Stimulated activated CD4-positive, alpha-beta T cell treated with anti-CD3 and anti-CD28 coated beads, Interleukin-4, amount 100 ng/mL, for 1 hour (primary cell): ENCODE data around the gene SERGEF.

ENCODE experiments used
- DNase-seq: peaks from one replicate; pipeline ENCODE4 v3.0.0-alpha.2; 2020

The SERGEF gene

DNA sequence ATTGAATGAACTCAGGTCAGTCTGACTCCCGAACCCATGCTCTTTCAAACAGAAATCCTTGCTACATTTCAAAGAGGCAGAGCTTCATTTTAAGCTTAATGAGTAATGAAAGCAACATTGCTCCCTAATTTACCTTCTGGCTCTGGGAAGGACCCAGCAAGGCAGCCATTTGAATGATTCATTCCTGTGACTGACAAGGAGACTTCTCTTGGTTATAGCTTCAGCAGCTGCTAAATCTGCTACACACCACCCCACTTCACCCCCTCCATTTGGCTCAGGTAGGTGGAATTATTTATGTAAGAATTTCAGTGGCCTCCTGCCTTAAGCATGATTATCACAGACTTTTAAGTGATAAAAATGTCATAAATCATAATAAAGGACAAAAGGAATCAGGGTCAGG lies 160.6 kb downstream of the SERGEF start:
- DNase-seq = no peak

DNA sequence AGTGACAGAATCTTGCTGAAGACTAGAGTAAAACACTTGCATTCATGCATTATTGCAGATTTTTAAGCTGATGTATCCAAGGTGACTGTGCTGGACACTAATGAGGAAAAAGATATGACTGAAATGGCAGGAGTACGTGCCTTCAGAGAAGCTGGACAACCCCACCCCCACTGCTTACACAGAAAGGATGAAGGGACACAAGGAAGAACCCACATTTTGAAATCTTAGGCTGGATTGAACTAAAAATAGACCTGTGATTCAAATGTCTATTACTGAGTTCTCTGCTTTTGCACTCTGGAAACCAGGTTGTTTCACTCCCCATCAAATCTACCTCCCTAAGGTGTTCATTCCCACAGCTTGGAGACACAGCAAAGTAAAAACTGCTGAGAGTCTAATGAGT lies 161.2 kb downstream of the SERGEF start:
- DNase-seq = no peak

DNA sequence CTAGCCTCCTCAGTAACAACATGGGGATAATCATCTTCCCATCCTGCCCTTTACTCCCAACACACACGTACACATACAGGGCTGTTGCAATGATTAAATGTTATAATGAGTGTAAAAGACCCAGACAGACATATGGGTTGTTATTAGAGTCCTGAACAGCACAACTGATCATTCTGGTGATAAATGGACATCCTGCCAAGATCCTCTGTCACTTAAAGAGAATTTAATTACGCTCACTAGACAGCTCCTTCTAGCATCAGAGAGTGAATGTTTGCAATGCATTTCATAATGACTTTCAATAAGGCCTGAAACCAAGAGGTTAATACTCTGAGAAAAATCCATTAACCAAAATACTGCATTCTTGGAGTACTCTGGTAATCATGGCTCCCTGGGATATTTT lies 162.5 kb downstream of the SERGEF start:
- no peak for DNase-seq

DNA sequence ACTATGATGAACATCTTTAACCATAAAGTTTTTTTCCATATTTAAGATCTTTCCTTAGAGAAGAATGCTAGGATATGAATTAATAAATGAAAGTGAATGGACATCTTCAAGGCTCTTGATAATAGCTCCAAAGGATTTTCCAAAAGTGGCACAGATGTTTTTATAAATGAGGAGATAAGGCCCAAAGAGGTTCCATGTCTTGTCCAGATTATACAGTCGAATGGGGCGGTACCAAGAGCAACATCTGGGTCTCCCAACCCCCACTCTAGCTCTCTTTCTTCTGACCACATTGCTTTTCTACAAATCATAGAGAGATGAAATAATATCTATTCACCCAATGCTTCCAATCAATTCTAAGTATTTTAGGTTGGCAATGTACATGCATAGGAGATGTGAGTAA lies 164.1 kb downstream of the SERGEF start:
- DNase-seq = no peak

DNA sequence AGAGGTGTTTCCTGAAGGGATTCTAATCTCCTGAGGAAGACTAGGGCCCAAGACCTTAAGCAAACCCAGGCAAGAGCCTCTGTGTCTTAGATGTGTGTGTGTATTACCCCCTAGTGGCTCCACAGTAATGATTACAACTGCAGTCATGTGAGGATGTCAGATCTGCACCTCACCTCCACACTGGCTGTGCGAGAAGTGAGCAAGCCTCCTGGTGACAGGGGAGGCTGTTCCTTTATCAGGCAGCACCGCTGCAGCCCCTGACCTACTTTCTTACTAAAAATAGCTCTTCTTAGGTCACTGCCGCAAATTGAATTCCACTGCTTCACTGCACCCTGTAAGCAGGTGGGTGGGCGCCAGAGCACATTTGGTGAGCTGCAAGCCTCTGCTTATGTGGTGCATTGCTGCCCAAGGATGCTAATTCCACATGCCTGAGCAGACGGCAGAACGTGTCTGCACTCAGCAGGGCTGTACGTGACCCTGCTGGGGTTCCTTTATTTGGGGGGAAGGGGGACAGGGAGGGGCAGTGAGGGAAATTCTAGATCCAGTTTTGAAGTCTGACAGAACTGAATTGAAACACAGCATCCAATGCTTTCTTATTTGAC lies 165.9 kb downstream of the SERGEF start:
- no peak for DNase-seq

DNA sequence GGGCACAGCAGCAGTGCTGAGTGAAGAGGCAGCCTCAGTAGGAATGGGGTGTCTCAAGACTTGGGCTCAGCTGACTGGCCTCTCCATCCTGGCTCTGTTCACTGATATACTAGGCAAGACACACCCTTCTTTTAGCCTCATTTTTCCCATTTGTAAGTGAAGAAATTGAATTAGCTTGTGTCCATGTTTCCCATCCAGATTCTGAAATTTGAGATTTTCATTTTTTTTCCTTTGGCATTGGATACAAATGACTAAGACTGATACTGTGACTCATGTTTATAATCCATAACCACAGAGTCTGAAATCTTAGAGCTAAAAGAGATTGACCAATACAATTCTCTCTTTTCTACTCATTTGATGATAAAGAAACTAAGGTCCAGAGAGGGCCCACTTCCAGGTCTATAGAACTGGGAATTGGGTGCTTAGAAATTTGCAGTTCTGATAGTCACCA lies 167.4 kb downstream of the SERGEF start:
- no peak for DNase-seq

DNA sequence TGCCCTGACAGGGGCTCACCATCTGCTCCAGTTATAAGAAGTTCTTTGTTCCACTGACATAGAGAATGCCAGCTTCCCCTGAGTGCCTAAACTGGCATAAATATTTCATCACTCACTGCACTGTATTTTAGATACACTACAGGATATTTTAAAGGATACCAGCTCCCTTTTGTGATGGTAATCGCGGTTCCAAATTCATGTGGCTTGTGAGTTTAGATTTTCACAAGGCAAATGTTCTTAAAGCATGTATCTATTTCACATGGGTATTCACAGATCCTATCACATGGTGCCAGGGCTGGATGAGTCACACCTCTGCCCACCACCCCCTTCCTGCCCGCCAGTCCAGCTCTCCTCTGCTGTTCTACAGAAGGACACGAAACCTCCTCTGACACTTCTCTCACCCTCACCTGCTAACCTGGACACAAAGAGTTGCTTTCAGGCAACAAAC lies 172.7 kb downstream of the SERGEF start:
- DNase-seq = no peak

DNA sequence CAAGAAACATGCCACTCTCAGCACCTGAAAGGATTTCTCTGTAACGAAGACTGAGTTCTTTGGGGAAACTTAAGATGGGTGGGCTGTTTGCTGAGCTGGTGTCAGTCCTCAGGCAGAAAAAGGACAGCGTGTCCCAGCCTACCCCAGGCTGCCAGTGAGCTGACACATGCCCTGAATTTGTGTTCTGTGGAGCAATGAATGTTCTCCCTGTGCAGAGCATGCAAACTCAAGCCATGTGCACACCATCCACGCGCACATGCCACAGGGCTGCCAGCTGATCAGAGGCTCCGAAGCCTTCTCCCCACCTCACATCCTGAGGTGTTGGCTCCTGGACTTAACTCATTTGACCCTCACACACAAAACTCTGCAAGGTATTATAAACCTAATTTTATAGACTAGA lies 173.4 kb downstream of the SERGEF start:
- DNase-seq = no peak

DNA sequence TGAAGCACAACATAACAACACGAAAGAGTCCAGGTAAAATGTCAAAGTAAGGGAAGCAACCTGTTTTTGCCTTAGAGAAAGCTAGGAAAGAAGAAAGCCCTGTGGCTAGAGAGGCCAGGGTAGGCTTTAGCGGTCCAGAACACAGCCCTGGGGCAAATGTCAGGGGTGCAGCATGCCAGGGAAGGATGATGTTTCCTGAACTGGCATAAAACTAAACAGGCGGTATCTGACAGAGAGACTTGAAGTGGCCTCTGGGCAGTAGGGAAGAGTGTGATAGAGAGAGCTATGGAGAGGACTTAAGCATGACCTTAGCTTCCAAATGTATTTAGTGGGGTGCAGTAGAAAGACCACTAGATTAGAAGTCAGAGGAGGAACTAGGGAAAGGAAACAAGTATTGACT lies 174.7 kb downstream of the SERGEF start:
- DNase-seq = no peak

DNA sequence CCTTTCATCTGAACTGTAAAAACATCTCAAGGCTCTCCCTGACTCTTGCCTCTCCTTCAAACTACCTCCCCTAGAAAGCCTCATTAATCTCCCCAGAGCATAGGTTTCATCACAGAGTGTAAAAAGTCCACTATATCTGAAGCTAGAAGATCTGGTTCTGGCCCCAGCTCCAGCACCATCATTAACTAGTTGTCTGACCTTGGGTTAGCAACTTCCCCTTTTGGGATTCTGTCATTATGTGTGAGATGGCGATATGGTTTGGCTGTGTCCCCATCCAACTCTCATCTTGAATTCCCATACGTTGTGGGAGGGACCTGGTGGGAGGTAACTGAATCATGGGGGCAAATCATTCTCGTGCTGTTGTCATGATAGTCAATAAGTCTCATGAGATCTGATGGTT lies 181.0 kb downstream of the SERGEF start:
- DNase-seq = no peak

DNA sequence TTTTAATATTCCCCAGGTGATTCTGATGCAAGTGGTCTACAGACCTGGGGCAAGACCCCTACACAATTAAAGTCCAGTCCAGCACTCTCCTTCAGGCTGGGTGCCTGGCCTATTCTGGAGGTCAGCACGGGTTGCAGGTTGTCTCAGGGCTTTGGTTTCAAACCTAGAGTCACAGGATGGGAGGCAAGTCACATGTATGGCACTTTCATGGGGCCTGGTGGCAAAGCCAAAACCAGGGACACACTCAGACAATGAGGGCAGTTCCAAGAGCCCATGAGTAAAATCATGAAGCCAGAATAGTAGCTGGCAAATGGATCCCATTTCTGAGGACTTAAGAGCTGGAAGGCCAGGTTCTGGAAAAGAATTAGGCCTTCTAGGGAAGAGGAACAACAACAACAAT lies 181.6 kb downstream of the SERGEF start:
- no peak for DNase-seq

DNA sequence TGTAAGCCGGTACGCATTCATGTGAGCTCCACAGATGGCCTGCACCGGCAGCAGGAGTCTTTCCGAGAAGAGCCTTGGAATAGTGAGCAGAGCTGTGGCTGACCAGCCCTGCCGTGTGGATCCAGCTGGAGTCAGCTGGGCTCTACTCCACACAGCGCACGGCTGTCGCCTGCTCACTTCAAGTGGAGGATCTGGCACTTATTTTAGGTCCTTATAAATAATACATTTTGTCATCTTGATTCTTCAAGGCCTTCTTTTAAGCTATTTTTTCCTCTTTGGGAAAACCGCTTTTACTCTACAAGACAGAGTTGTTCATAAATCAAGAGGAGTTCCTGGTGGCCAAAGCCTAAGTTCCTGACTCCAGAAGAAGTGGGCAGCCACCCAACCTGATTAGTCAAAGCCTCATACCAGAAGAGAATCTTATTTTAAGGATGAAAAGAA lies 184.5 kb downstream of the SERGEF start:
- DNase-seq = no peak

DNA sequence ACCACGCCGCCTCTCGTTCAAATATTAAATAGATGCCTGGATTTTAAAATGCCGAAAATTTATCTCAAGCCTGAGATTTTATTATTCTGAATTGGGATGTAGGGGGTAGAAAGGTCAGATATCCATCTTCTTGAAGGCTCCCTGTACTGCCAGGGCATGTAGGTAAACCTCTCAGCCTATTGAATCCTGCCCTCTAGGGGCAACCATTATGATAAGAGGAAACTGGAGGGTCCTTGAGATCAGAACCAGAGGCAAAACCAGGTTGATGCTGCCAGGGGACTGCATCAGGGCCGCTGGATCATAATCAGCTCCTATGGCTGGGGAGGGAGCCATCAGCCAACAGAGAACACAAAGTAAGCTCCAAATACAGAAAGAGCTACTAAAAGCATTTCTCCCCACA lies 185.8 kb downstream of the SERGEF start:
- no peak for DNase-seq

DNA sequence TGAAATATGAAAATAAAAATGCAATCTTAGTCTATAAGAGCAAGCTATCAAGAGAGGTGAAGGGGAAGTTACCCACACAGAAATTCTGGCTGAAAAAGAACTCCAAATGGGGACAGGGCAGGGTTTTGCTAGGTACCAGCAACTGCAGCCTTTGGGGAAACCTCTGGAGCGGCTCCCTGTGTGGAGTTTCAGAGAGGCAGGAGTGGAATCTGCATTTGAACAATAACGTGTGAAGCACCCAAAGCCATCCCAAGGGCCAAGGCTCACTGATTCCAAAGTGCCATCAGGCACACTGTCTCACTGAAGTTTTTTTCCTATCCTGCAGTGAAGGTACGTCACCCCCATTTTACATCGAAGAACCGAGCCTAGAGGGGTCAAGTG lies 190.5 kb downstream of the SERGEF start:
- no peak for DNase-seq

DNA sequence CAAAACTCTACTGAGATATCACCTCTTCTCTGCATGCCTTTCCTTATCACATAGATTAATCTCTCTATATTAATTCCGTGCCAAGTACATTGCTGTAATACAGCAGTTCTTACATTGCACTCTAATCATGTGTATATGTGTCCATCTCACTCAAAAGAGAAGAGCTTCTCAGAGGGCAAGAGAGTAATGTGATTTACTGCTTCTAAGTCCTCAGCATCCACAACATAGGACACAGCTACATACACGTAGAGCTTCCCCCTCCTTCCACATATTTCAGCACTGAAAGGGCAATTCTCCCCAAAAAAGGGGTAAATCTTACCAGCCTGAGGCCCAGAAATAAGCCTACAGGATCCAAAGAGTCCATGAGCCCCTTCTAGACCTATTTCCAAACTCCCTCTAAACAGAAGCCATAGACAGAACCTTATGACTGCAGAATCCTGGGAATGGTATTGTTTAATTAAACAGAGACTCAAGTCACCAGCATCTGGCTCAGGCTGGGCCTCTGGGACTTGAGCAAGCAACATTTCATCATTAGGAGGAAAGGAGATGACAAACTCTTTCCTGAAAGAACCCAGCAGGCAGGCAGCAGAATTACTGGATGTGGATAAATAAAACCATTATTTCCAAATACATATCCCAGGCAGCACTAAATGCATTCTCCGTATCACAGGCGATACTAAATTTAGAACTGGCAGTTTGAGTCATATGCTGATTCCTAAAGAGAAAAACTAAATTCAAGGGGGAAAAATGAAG lies 191.0 kb downstream of the SERGEF start:
- no peak for DNase-seq

DNA sequence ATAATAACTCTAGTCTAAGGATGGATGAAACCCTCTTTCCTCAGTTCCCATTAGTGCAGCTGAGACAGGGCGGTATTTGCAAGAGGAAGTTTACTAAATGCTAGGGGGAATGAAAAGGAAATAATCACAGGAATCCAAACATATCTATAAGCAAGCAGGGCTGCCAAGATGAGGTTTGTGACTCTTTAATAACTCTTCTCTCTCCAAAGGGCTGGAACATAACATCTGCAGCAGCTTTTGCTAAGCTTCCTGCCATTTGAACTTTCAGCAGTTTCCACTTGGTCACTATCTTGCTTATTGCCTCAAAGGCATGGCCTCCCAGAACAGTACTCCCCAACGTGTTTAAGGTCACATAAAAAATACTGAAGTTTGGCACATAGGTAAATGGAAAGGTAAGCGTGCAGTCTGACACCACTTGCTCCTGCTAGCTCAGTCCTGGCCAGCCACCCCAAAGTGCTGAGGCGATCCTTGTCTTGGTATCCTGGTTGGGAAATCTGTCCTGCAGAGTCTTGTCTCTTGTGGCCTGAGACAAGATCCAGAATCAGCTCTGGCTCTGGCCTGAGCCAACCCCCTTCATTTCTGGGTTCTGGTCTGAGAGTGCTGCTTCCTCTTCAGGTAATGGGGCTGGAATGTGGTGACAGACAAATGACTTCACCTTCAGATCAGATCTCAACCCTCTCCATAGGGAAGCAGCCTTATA lies 196.5 kb downstream of the SERGEF start:
- DNase-seq = no peak

DNA sequence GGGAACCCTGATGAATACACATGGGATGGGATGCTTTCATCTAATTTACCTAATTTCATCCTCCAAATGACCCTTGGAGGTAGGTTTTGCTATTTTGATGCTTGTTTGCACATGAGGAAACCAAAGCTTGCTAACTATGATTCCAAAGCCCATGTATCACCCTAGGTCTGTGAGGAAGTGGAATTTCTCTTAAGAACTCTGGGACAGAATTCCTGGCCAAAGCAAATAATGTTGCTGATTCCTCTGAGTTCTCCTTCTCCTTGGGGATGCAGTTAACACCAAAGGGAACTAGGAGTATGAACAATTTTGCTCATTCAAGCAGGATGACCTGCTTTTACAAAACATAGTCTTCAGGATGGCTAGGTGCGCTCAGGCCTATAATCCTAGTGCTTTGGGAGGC lies 198.3 kb downstream of the SERGEF start:
- DNase-seq = no peak

DNA sequence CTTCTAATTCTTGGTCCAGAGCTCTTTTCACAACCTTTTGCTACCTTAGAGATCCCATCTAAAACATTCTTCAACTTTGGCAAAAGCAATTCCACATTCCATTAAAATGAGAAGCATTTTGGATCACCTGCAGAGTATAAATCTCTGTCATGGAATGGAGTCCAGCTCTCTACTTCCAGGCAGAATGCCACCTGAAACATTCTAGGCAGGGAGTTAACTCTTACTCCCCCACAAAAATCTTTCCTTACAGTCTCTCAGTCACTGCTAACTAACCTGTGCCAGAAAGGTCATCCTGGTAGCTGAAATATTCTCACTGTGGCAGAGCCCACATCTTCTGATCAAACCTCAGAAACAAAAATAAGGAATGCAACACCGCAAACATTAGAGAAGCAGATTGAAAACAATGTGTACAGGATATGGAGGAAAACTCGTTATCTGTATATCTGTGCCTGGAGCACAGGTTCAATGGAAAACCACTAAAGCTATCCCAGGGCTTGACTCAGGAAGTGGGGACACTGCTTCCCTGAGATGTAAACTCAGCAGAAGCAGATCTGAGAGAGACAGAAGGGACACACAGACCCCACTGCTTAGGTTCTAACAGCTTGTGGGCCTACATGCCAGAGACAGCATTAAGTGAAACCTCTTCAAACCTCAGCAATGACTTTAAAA lies 199.3 kb downstream of the SERGEF start:
- no peak for DNase-seq

DNA sequence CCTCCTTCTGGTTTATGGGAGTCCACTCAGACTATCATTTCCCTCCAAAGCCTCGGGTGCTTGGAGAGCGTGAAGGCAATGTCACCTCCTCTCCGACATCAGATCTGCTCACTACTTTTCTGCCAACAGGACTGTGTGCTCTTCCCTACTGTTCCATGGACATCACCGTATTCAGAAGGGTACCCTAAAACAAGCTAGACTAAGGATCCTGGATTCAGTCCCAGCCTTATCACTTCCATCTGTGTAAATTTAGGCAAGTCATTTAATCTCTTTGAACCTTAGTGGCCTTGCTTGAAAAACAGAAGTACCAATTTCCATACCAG lies 200.0 kb downstream of the SERGEF start:
- DNase-seq = no peak

DNA sequence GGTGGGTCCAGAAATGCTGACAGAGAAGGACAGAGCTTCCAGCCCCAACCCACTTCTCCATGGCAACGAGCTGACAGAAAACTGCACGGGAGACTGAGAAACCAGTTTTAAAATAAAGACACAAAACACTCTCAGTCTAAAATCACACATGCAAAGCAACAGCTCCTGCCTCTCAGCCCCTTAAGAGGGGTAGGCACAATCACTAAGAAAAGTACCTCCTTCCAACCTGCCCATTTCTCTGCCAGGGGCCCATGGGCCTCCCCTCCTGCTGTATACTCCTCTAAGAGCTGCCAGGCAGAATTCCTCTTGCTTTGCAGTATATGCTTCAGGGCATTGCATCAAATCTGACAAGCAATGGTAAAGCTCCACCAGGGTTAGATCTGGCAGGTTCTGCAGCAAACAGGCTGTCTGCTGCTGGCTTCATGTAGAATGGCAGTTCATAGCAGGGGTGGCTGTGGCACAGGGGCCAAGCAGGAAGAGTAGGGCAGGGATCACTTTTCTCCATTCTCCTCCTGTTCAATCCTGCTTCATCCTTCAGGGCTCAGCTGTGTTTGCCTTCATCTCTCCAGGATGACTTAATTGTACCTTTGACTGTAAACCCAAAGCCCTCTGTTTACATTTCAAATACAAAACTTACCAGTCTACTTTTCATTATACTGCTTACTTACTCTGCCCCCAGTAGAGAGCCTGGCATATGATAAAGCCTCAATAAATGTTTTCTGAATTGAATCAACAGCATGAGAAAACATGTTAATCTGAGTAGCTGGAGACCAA lies 200.6 kb downstream of the SERGEF start:
- DNase-seq = no peak

DNA sequence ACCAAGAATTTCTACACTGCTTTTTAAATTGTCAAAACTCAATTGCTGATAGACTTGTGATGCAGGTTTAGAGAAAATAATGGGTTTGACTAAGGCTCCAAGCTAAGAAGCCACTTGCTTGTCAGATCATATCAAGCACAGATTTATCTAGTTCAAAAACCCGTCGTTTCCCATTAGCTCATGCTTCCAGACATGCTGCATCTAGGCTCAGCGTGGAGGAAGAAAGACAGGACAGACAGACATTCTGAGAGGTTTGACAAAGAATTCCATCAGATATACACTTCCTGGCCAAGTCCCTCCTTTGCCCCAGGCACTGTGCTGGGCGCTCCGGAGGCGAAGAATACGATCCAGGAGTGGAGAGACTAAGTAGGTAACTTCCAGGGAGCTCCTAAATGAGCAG lies 201.5 kb downstream of the SERGEF start:
- no peak for DNase-seq

DNA sequence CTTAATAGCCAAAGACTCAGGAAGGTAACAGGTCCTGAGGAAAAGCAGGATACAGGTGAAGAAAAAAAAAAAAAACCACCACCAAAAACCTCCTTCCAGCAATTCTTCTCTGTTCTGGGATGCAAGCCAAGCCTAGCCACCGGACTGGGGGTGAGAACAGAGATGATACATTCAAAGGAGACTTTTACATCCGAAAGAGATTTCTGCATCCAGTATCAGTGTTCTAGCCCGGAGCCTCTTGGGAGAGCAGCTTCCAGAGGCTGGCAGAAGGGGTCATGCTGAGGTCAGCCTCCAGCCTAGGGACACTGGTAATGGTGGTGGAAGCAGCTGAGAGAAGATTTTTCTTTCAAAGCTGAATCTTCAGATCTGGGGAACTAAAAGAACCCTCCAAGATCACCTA lies 202.1 kb downstream of the SERGEF start:
- no peak for DNase-seq

DNA sequence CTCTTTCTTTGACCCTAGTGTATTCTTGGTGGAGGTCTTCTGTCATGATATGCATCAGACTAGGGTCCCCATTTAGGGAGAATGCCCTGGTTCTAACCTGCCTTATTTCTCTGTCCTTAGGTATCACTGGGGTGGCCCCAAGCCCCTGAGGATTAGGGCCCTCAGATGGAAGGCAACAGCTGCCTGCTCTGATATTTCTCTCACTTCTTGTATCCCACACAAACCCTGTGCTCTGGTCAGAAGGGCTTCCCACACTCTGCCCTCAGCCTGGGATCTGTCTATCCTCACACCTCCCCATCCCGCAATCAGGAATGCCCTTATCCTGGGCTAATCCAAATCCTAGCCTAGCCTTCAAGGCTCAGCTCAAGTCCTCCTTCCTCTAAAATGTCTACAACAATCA lies 202.8 kb downstream of the SERGEF start:
- DNase-seq = no peak
